ENCODE results near the gene HSD17B1.
"Not testable (repeated sequence)": the region's sequence is repeated elsewhere in the genome, so short reads cannot be mapped to it uniquely, and the experiment has no call there.

The HSD17B1 gene, protein sequence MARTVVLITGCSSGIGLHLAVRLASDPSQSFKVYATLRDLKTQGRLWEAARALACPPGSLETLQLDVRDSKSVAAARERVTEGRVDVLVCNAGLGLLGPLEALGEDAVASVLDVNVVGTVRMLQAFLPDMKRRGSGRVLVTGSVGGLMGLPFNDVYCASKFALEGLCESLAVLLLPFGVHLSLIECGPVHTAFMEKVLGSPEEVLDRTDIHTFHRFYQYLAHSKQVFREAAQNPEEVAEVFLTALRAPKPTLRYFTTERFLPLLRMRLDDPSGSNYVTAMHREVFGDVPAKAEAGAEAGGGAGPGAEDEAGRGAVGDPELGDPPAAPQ

DNA sequence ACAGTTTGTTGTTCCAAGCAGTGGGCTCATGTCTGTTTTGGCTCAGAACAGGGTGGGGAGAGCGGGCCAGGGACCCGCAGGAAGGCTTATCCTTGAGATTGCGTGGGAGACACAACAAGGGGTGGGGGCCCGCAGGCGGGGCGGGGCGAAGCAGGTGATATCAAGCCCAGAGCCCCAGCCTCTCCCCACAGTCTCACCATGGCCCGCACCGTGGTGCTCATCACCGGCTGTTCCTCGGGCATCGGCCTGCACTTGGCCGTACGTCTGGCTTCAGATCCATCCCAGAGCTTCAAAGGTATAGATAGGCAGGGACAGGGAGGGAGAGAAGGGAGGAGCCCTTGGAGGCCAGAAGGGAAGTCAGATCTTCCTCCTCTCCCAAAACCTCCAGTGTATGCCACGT is at the start of gene HSD17B1:
Gene HSD17B1 (plus strand): TSS at position 188 of the 400 bp plus-strand sequence. CDS start 11 bp downstream, at position 199.
- not testable (repeated sequence) for DNase-seq

DNA sequence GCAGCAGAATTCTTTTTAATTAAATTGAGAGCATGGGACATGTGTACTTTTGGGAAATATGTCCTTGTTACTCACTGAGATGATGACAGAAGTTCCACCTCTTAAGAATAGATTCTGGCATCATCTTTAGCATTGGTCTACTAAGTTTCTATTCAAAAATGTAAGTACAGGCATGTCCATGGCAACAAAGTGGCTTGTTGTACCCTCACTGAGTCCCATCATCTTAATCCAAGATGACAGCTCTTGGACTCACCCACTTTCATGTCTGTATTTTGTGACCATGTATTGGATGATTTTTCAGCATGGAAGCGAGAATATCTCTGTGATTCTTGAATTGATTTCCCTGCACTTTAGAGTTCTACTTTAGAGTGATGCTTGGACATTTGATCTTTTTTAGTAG is 49.8 kb upstream of the HSD17B1 start:
- DNase-seq: no peak

DNA sequence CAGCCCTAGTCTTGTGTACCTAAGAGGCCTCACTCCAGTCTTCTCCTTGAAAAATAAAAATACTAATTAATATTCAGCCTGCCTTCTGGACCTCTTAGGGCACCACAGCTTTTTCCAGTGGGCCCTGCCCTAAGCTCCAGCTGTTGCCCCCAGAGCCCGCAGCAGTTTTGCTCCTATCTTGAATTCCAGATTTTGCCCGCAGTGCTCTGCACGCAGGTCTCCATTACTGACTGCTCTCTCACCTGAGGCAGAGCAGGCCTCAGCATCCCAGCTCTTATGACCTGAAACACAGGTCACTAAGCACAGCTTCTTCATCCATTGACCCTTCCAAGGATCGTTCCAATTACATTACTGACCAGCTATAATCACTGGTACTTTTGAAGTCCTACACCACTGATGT is 45.1 kb upstream of the HSD17B1 start:
- no peak for DNase-seq

DNA sequence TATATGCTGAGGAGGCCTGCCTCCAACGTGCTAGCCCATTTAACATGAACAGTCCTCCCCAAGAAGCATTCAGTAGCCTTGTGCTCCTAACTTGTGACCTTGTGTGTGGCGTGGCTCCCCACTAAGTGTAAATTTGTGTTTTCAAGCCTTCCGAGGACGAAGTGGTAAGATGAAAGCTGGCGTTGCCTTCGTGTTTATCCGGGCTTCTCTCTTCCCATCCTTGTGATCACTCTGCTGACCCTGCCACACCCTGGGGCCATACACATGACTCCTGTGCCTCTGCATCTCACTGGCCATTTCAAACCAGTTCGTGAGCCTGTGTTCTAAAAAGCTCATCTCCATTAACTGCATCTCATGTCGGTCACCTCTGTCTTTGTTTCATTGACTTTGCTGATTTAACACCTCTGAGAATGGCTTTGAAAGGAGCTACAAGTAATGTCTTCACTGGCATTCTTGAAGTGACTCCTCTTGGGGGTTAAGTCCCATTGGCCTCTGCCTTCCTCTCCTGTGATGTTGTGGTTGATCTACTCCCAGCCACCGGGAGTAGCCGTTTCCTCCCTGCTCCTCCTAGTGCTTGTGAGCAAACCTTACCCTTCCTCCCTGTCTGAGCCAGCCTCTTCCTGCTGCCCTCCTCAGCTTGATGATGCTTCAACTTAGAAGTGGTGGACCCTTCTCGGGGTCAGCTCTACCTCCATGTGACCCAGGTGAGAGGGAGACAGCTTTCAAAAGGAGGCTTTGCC is 44.1 kb upstream of the HSD17B1 start:
- no peak for DNase-seq

DNA sequence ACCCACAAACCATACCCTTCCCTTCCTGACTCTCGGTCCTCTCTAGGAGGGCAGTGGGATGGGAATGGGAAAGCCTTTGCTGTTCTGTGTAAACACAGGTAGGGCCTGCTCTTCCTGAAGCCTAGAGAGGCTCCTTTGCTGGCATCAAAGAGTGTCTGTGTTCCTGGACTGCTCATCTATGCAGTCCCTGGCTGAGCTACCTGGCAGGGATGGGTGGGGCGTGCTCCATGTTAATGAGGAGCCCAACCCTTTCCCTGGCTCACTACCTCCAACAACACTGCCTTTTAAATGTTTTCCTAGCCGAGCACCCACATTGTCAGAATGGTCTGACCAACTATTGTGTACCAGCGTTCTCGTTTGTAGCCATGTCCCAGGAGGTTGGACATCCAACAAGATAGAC is 43.3 kb upstream of the HSD17B1 start:
- no peak for DNase-seq

DNA sequence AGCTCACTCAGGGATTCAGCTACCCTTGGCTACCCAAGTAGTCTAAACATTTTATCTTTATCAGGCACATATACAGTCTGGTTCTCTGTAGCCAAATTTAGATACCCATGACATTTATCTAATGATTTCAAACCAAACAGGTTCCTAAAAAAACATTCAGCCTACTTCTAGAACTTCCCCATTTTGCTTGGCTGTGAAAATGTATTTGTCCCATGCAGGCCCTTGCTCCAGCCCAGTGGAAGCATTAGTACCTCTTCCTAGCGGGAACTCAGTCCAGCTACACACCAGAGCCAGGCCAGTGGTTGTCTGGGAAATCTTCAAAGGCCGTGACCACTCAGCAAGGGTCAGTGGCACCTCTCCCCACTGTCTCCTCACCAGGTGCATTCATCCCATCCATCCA is 42.9 kb upstream of the HSD17B1 start:
- DNase-seq: no peak

DNA sequence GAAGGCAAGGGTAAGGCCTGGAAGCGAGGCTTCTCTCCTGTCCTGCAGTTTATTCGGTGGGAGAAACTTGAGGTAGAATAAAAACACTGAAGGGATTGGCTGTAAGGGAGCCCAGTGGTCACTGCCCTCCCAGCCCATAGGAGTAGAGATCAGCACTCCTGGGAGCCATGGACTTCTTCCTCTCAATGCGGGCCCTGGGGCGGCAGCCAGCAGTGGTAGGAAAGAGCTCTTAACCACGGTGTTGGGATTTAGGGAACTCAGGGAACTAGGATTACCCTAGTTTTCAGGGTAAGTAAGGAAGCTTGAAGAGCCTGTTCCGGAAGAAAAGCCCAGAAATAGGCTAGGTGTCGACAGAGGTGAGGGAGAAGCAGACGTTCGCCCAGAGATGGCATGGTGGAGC is 40.5 kb upstream of the HSD17B1 start:
- DNase-seq: no peak

DNA sequence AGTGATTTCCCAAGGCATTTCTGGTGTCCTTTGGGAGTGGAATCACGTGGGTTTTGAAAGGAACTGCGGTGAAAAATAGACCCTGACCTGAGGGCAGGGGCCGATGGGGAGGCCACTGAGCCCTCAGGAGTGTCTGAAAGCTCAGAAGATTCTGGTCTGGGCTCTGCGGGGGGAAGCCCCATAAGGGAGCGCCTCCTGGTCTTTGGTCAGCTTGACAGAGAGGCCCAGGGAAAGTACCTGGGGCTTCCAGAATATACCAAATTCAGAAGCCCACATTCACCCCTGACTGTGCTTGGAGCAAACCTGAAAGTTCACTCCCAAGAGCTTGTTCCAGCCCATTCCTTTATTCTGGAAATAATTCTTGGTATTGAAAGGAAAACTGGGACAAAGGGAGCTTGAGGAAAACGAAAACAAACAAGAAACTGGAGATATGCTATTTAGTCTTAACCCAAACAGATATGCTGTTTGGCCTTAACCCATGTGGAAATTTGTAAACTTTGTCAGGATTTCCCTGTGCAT is 39.9 kb upstream of the HSD17B1 start:
- DNase-seq: no peak

DNA sequence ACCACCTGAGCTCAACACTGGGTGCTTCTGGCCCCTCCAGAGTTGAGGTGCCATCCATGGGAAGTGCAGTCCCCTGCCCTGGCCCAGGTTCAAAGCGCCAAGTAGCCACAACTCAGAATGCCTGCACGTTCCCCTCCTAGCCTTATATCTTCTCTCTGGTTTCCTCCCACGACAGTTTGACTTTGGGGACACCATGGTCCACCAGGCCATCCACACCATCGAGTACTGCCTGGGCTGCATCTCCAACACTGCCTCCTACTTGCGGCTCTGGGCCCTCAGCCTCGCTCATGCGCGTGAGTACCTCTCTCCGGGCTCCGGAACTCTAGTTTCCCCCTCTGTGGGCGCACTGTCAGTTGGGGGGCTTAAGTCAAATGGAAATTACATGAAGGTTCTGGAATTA is 39.0 kb upstream of the HSD17B1 start:
- DNase-seq: no peak

DNA sequence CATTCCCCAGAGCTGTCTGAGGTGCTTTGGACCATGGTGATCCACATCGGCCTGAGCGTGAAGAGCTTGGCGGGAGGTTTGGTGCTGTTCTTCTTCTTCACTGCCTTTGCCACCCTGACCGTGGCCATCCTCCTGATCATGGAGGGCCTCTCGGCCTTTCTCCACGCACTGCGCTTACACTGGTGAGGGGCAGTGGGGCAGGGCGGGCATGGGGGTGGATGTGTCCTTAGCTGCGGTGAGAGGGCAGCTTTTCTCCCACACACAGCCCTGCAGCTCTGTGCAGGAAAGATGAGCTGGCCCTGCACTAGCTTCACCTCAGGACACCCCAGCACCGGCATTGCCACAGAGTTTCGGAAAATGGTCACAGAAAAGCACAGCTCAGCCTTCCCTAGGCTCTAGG is 38.4 kb upstream of the HSD17B1 start:
- DNase-seq: no peak

DNA sequence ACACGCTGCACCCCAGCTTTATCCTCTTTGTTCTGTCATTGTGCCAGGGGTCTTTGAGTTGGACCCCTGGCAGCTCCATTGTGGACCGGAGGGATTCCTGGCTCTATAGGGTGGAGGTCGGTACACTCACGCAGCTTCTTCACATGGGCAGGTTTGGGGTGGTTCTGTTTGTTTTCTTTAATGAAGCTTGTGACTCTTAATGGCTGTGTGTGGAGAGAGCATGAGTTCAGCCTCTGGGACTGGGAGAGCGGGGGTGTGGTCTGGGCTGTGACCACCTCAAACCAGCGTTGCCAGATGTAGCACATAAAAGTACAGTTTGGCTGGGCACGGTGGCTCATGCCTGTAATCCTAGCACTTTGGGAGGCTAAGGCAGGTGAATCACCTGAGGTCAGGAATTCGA is 37.9 kb upstream of the HSD17B1 start:
- DNase-seq: no peak

DNA sequence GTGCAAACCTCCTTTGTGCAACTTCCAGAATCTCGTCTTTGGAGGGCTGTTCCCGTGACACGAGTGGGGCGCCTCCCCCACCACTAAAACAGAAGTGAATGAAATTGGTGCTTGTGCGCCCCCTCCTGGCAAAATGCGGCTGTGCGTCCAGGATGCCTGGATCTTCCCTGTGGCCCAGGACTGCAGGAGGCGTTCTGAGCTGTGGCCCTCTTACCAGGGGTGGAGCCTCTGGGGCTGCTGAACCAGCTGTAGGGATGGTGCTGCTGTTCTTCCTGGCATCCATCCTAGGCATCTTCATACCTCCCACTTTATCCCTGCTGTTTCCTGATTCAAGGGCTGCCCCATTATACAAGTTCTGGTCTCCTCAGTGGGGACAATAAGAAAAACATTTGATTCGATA is 35.2 kb upstream of the HSD17B1 start:
- peak; percentile 92 for DNase-seq

DNA sequence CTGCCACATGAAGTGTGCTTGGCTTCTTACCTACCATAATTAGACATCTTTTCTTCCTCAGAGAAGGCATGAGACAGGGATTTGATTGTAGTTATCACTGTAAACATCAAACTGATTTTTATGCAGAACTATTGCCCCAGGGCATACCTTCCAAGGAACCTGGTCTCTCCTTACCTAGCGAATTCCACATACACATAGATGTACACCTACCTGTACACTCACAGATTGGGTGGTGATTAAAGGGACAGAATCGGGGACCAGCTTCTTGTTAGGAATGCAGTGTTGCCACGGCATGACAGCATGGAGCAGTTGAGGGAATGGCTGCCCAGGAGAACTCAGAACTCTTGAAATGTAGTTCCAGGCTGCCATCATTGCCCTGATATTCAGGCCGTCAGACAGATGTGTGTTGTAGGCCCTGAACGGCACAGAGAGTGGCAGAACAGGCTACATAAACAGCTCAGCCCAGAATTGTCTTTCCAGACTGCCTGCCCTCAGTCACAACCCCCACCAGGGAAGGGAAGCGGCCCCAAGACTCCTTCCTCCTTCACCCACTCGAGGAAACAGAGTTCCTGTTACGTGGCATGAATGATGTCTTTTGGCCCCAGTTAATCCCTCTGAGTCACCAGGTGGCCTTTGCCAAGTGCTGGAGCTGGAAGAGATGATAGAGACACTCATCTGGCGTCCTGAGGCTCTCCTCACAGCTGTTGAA is 34.5 kb upstream of the HSD17B1 start:
- peak; percentile 98 for DNase-seq

DNA sequence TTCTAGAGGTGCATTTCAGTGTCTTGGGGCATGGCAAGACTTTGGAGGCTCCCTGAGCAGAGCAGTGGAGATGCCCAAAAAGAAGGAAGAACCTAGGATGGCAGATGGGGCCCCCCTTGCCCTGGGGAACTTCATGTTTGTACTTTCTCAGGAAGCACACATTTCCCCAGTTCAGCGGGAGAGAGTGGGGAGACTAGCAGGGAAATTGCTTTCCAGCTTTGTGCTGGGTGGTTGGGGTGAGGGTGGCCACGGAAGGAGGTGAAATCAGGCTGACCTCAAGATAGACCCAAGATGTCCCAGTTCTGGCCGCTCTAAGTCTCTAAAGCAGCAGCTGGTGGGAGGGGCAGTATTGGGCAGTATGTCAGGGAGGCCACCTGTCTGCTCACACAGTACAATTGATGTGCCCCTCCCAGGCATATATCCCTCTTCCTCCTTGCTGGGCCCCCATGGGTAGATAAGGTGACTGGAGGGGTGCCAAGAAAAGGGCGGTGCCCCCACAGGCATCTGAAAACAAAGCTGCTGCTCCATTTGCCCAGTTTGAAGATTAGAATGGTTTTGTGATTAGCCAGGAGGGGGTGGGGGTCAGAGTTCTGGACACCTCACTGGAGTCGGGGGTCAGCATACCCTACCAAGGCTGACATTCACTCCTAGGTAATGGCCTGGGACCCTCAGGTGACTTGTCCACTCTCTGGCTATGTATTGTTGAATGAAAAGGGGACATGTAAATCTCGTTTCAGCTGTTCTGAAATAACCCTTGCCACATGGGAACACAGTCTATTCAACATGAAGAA is 33.8 kb upstream of the HSD17B1 start:
- peak; percentile 39 for DNase-seq

DNA sequence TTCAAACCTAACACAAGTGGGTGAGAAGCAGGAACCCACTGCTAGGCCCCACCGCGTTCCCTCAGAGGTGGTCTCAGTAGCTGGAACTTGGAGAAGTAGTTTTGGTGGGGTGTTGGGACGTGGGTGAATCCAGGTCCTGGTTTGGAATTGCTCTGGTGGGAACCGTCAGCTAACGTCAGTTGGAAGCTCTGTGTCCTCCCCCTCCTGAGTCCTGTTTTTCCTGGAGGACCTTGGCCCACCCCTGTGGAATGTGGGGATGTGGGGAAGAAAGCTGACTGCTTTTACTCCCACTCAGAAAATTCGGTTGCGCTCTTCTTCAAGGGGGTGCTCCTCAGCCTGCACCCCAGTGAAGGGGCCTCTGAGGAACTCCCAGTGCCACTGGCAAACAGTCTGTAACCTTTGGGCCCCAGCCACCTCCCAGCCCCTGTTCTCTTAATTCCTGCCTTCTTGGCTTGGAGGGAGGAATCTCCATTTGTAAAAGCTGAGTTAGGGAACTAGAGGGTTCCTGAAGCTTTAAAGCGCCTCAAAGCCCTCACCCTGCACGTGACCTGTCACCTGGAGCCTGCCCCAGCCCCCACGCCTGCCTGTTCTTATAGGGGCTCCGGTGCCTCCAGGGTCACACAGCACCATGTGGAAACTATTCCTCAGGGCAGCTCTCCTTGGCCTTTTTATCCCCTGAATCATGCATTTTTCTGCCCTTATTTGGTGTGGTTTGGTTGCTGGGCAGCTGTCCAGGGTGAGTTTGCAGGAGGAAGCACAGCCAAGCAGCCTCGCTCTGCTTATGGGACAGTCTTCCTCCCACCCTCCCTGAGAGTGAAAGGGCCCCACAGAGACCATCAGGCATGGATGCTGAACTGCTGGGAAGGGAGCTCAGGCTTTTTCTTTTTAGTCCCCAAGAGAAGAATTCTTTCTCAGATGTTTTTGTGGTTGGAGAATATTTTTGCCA is 32.9 kb upstream of the HSD17B1 start:
- DNase-seq: peak; percentile 100

DNA sequence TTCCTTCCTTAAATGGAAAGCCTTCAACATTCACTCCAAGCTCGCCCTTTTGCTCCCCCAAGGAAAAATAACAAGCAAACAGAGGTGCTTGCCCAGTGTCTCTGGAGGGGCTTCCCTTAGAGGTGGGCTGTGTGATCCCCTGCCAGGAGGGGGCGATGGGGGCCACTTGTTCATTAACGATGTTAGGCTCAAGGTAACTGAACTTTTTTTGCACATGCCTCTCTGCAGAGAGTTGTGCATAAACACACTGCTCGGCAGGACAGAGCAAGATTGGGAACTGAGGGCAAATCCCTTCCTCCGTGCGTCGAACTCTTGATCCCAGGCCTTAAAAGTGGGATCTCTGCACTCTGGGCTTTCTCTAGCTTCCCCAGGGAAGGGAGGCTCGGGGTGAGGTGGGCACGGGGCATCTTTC is 32.2 kb upstream of the HSD17B1 start:
- no peak for DNase-seq

DNA sequence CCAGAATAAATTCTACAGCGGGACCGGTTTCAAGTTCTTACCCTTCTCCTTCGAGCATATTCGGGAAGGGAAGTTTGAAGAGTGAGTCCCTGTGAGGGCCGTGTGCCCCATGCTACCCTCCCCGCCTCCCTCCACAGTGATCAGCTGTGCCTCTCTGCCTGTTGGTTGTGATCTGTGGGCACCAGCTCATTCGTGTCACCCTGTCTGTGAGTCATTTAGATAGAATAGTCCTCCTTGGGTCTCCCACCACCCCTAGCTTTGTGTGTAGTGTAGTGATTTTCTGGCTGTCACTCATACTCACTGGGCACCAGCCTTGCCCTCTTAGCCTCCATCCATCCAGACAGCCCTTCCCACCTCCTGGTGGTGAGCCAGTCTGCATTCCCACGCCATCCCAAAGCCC is 31.7 kb upstream of the HSD17B1 start:
- DNase-seq: no peak

DNA sequence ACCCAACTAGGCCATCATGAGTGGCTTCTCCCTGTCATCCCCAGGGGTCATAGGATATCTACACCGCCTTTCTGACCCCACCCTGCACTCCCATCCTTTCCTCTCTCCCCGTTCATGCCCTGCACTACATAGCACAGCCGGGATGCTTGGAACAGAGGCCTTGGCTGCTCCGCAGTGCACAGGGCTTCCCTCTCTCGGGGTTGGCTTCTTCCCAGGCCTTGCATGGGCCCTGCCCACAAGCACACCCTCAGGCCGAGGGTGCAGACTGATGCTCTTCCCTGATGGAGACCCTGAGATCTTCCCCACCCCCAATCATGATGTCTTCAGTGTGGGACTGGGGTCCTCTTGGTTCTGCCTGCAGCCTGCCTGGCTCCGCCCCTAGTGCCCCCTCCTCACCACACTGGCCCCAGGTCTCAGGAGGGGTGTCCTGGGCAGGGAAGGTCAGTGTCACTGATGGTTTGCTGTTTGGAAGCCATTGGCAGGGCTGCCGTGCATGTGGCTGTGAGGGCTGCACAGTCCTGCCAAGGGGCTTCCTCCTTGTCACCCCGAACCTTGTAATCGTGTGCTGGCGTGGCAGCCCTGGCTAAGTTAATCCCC is 31.0 kb upstream of the HSD17B1 start:
- DNase-seq: no peak

DNA sequence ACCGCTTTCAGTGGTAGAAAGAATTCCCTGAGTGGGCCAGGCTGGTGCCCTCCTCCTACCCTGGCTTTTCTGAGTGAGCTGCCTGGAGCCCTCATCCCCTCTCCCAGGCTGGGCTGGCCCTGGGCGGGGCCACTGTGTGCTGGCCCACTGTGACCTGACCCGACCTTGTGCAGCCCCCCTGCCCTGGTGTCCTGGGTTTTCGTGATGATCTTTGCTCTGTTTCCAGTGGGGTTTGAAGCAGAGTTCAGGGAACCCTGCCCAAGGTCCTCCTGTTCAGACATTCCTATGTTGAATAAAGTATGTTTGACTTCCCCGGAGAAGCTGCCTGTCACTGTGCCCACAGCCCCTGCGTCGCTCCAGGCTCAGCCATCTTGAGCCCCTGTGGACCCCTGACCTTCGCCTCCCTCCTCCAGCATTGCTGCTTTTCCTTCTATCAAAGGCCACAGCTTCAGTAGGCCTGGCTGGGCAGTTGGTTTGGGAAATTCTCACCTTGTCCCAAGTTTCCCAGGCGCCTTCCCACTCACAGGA is 30.4 kb upstream of the HSD17B1 start:
- no peak for DNase-seq

DNA sequence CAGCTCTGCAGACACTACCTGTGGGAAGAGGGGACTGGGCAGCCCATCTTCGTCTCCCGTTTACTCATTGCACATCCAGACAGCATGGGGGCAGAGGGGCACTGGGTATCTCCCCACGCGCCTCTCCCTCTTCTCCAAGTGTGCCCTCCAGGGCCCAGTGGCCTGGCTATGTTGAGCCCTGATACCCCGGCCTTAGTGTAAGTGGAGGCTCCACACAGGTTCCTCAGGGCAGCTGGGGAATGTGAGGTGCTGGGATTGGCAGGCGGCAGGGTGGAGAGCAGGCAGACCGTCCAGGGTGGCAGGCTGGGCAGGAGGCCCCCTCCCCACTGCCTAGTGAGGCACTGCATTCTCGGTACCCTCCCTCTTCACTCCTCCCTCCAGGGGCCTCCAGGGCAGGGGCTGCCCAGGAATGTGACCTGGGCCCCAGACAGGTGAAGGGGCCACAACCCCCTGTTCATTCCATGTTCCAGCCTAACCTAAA is 29.9 kb upstream of the HSD17B1 start:
- DNase-seq: no peak

DNA sequence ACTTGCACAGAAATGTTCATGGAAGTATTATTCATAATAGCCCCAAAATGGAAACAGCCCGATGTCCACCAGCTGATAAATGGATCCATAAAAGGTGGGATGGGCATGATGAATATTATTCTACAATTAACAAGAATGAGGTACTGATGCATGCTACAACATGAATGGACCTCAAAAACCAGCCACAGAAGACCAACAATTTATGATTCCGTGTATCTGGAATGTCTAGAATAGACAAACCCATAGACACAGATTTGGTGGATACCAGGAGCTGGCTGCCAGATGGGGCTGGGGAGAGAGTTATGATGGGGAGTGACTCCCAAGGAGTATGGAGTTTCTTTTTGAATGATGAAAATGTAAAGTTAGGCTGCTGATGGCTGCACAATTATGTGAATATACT is 27.5 kb upstream of the HSD17B1 start:
- peak; percentile 88 for DNase-seq

Data from fibroblast of skin of right quadriceps (primary cell).